OCI-LY7 (cell line): ENCODE measurements around the gene HIVEP3. TPM values are rescaled to one million over a fixed set of nuclear protein-coding genes. Genes with fewer than 3 reads are reported as not detected.

Experiments
- BruUV-seq: library from RNA; stranded (reverse); fragments of 400-500 nt; replicated peaks from 2 replicates; lab custom pipeline; 2021; lab: Mats Ljungman, UMichigan
- CTCF ChIA-PET: fragments of 300-600 bp; sonication (Branson Sonifier 250); formaldehyde crosslinking; loops from one replicate; lab custom pipeline; 2022; ENCODE audit warnings: antibody characterized with exemption; ENCODE audit not compliant: unreplicated experiment; lab: Charles Lee
- POLR2A ChIA-PET: fragments of 300-600 bp; sonication (Branson Sonifier 250); formaldehyde crosslinking; loops from one replicate; lab custom pipeline; 2022; ENCODE audit warnings: antibody characterized with exemption; lab: Charles Lee
- DNase-seq: peaks from one replicate; pipeline ENCODE4 v3.0.0-alpha.2; 2015; ENCODE audit warnings: low spot score
- H2AFZ ChIP-seq: fragments of 200-600 bp; sonication (generic), shearing (Covaris generic); 2 replicates; pipeline ENCODE4 v1.6.1; 2014; ENCODE audit warnings: mild to moderate bottlenecking, antibody characterized with exemption, low read length, moderate library complexity
- H3K27ac ChIP-seq: fragments of 200-600 bp; sonication (generic); 2 replicates; pipeline ENCODE4 v1.5.1; 2014; ENCODE audit warnings: mixed run types, low read depth, mild to moderate bottlenecking, moderate library complexity, low read length, inconsistent platforms; ENCODE audit not compliant: poor library complexity, severe bottlenecking
- H3K36me3 ChIP-seq: fragments of 200-600 bp; sonication (generic); 2 replicates; pipeline ENCODE4 v1.6.1; 2014; ENCODE audit warnings: mild to moderate bottlenecking, antibody characterized with exemption, low read length, moderate library complexity, mixed read lengths; ENCODE audit not compliant: insufficient read depth
- H3K4me1 ChIP-seq: fragments of 200-600 bp; sonication (generic); 2 replicates; pipeline ENCODE4 v1.5.1; 2014; ENCODE audit warnings: mild to moderate bottlenecking, low read length; ENCODE audit not compliant: insufficient read depth, poor library complexity, severe bottlenecking
- H3K4me2 ChIP-seq: fragments of 200-600 bp; sonication (generic); 2 replicates; pipeline ENCODE4 v1.6.1; 2014; ENCODE audit warnings: mild to moderate bottlenecking, low read length
- H3K4me3 ChIP-seq: fragments of 200-600 bp; sonication (generic); 2 replicates; pipeline ENCODE4 v1.5.1; 2014; ENCODE audit warnings: mild to moderate bottlenecking, low read depth, low read length; ENCODE audit not compliant: poor library complexity, severe bottlenecking
- H3K79me2 ChIP-seq: fragments of 200-600 bp; sonication (generic); 2 replicates; pipeline ENCODE4 v1.6.1; 2016; ENCODE audit warnings: low read depth, mild to moderate bottlenecking, low read length, moderate library complexity, mixed read lengths; ENCODE audit not compliant: insufficient read depth
- H3K9me2 ChIP-seq: fragments of 200-600 bp; sonication (generic); 2 replicates; pipeline ENCODE4 v1.6.1; 2016; ENCODE audit warnings: mild to moderate bottlenecking, low read length, mixed read lengths; ENCODE audit not compliant: insufficient read depth
- H3K9me3 ChIP-seq: fragments of 200-600 bp; sonication (generic); 2 replicates; pipeline ENCODE4 v1.6.1; 2014; ENCODE audit warnings: mild to moderate bottlenecking, mixed run types, low read length, mixed read lengths
- H4K20me1 ChIP-seq: fragments of 200-600 bp; sonication (generic); 2 replicates; pipeline ENCODE4 v1.6.1; 2014; ENCODE audit warnings: mild to moderate bottlenecking, antibody characterized with exemption, low read length, moderate library complexity, mixed read lengths; ENCODE audit not compliant: insufficient read depth
- CTCF ChIP-seq: fragments of 200-600 bp; sonication (generic); conservative IDR thresholded peaks from 2 replicates; pipeline ENCODE4 v1.5.1; 2014; ENCODE audit warnings: mild to moderate bottlenecking, antibody characterized with exemption, low read length, moderate library complexity, mixed read lengths
- EZH2phosphoT487 ChIP-seq: fragments of 200-600 bp; sonication (generic); IDR thresholded peaks from 2 replicates; pipeline ENCODE4 v1.6.1; 2018; ENCODE audit warnings: low read depth, borderline replicate concordance, mild to moderate bottlenecking, mixed run types, antibody characterized with exemption, low read length, moderate library complexity, mixed read lengths
- intact Hi-C: fragments of 100-400 bp; cut with micrococcal nuclease; formaldehyde crosslinking; loops from one replicate; pipeline ENCODE4 v1.10.0; 2022; ENCODE audit not compliant: unreplicated experiment
- total RNA-seq, 2 experiments: library from RNA; depleted of rRNA in 1 of 2; stranded (reverse); fragments of >200 nt in 1 of 2; shearing (Covaris generic) in 1 of 2; gene quantifications; 2 replicates each; pipeline ENCODE4 v1.2.3, GENCODE V29; 2014 to 2022

The HIVEP3 gene
- total RNA-seq, 2 experiments from 2014 or later = 0.53 to 0.60 TPM

- no peaks in the 10 kb centered on the region for H3K79me2 ChIP-seq
- DNase-seq = no peak
- H3K4me2 ChIP-seq = no peak overlapping the region
- H3K4me1 ChIP-seq = no peaks in the 10 kb centered on the region
- no peak overlapping the region for H2AFZ ChIP-seq
- H4K20me1 ChIP-seq = no peaks in the 10 kb centered on the region
- no peak overlapping the region for H3K4me3 ChIP-seq
- no peaks in the 10 kb centered on the region for H3K9me3 ChIP-seq
- no peaks in the 10 kb centered on the region for H3K9me2 ChIP-seq
- H3K27ac ChIP-seq = no peak overlapping the region
- H3K36me3 ChIP-seq = no peaks in the 10 kb centered on the region
- no peak for TF ChIP-seq CTCF
- TF ChIP-seq EZH2phosphoT487 = no peak
- ChIA-PET POLR2A (interaction anchor here (1.2 kb wide), 1 partner anchor 30 kb away, joined by 3 read pairs; no protein-coding TSS in a partner anchor), CTCF (no interaction called here)
- no TSS peak for BruUV-seq
- intact Hi-C loops = no loop called here
Measured at GRCh38 chr1:41713557-41714327, 205.0 kb downstream of the HIVEP3 start.

DNA sequence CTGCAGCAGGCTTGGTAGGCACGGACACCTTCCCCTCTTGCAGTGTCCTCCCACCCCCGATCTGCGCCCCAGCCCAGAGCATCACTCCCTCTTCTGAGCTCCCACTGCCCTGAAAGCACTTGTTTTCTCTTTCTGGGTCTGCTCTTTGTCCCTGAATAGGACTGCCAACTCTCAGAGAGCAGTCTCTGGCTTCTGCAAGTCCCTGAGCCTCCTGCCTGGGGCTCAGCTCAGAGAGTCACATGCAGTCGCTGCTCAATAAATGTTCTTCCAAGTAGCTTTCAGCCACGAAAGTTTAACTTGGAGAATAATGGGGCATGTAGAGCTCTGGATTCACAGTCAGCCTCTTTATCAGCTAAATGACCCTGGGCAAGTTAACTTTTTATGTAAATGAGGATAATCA, 205.6 kb downstream of the HIVEP3 start:
- Histone ChIP-seq H3K36me3 (no peaks in the 10 kb centered on the region), H3K79me2 (no peaks in the 10 kb centered on the region), H3K9me2 (no peaks in the 10 kb centered on the region), H3K9me3 (no peaks in the 10 kb centered on the region), H2AFZ (no peak overlapping the region), H4K20me1 (no peaks in the 10 kb centered on the region), H3K4me3 (no peak overlapping the region), H3K4me2 (no peak overlapping the region), H3K4me1 (no peaks in the 10 kb centered on the region), H3K27ac (no peak overlapping the region)
- DNase-seq = no peak
- ChIA-PET CTCF (no interaction called here), POLR2A (no interaction called here)
- intact Hi-C loops = no loop called here
- TF ChIP-seq CTCF (no peak), EZH2phosphoT487 (no peak)
- BruUV-seq = no TSS peak

GRCh38 chr1:41712695-41713094, 206.0 kb downstream of the HIVEP3 start:
- Histone ChIP-seq H3K9me3 (no peaks in the 10 kb centered on the region), H2AFZ (no peak overlapping the region), H3K4me3 (no peak overlapping the region), H3K27ac (no peak overlapping the region), H3K4me2 (no peak overlapping the region), H4K20me1 (no peaks in the 10 kb centered on the region), H3K9me2 (no peaks in the 10 kb centered on the region), H3K36me3 (no peaks in the 10 kb centered on the region), H3K4me1 (no peaks in the 10 kb centered on the region), H3K79me2 (no peaks in the 10 kb centered on the region)
- TF ChIP-seq EZH2phosphoT487 (no peak), CTCF (no peak)
- intact Hi-C loops = no loop called here
- POLR2A ChIA-PET = no interaction called here
- BruUV-seq = no TSS peak
- no peak for DNase-seq
- CTCF ChIA-PET = no interaction called here
